GM23338 (cell line): Measurements from ENCODE around the gene PRODH2. TPM values are rescaled to one million over a fixed set of nuclear protein-coding genes. Genes with fewer than 3 reads are reported as not detected.

Experiments
- ATAC-seq: fragments of 200-7000 bp; cut with Tn5 transposase; 3 replicates; pipeline ENCODE4 v1.9.1; 2020
- DNase-seq: peaks from one replicate; pipeline ENCODE4 v3.0.0-alpha.2; 2015; ENCODE audit warnings: low spot score
- H2AFZ ChIP-seq: fragments of 200-600 bp; sonication (generic); 2 replicates; pipeline ENCODE4 v1.8.0; 2016; ENCODE audit warnings: antibody characterized with exemption, mild to moderate bottlenecking, moderate library complexity
- H3F3A ChIP-seq: fragments of 200-600 bp; sonication (generic); replicated peaks from 2 replicates; pipeline ENCODE4 v1.8.0; 2017; ENCODE audit warnings: antibody characterized with exemption, mixed run types, low read depth
- H3K27ac ChIP-seq: fragments of 200-600 bp; sonication (generic); 2 replicates; pipeline ENCODE4 v1.6.1; 2016; ENCODE audit warnings: low read depth
- H3K27me3 ChIP-seq: fragments of 200-600 bp; sonication (generic); 2 replicates; pipeline ENCODE4 v1.8.0; 2016; ENCODE audit warnings: mild to moderate bottlenecking, mixed run types, moderate library complexity; ENCODE audit not compliant: insufficient read depth
- H3K36me3 ChIP-seq: fragments of 200-600 bp; sonication (generic); 2 replicates; pipeline ENCODE4 v1.8.0; 2016; ENCODE audit warnings: mild to moderate bottlenecking; ENCODE audit not compliant: insufficient read depth
- H3K4me1 ChIP-seq: fragments of 200-600 bp; sonication (generic); 2 replicates; pipeline ENCODE4 v1.8.0; 2016; ENCODE audit warnings: mild to moderate bottlenecking, moderate library complexity; ENCODE audit not compliant: insufficient read depth
- H3K4me2 ChIP-seq: fragments of 200-600 bp; sonication (generic); 2 replicates; pipeline ENCODE4 v1.7.1; 2017; ENCODE audit warnings: mixed run types
- H3K4me3 ChIP-seq: fragments of 200-600 bp; sonication (generic); 2 replicates; pipeline ENCODE4 v1.6.1; 2016; ENCODE audit warnings: mixed run types
- H3K79me2 ChIP-seq: fragments of 200-600 bp; sonication (generic); replicated peaks from 2 replicates; pipeline ENCODE4 v1.8.0; 2017; ENCODE audit warnings: mild to moderate bottlenecking; ENCODE audit not compliant: insufficient read depth
- H3K9me2 ChIP-seq: fragments of 200-600 bp; sonication (generic); 2 replicates; pipeline ENCODE4 v1.8.0; 2017; ENCODE audit not compliant: insufficient read depth
- H4K20me1 ChIP-seq: fragments of 200-600 bp; sonication (generic); replicated peaks from 2 replicates; pipeline ENCODE4 v1.8.0; 2017; ENCODE audit warnings: mild to moderate bottlenecking; ENCODE audit not compliant: insufficient read depth
- H3K27ac Mint-ChIP-seq: 2 replicates; pipeline ENCODE4 v1.8.0; 2020; ENCODE audit warnings: inconsistent platforms, mild to moderate bottlenecking, moderate library complexity, mixed read lengths
- H3K27me3 Mint-ChIP-seq: 3 replicates; pipeline ENCODE4 v1.8.0; 2022; ENCODE audit warnings: low read depth, mild to moderate bottlenecking, moderate library complexity, mixed read lengths, inconsistent platforms; ENCODE audit not compliant: insufficient read depth, poor library complexity
- H3K36me3 Mint-ChIP-seq: 3 replicates; pipeline ENCODE4 v1.8.0; 2021; ENCODE audit warnings: low read depth, mild to moderate bottlenecking, inconsistent platforms, moderate library complexity, mixed read lengths
- H3K4me1 Mint-ChIP-seq: 3 replicates; pipeline ENCODE4 v1.8.0; 2020; ENCODE audit warnings: mild to moderate bottlenecking, inconsistent platforms, mixed read lengths
- H3K4me3 Mint-ChIP-seq: 3 replicates; pipeline ENCODE4 v1.8.0; 2021; ENCODE audit warnings: moderate library complexity, mild to moderate bottlenecking, inconsistent platforms, mixed read lengths
- H3K9me3 Mint-ChIP-seq: 3 replicates; pipeline ENCODE4 v1.8.0; 2020; ENCODE audit warnings: moderate library complexity, mild to moderate bottlenecking, inconsistent platforms, mixed read lengths
- CREB1 ChIP-seq: fragments of 250-450 bp; sonication (Bioruptor Pico); IDR thresholded peaks from 2 replicates; pipeline ENCODE4 v1.5.0; 2020; ENCODE audit warnings: low read depth, mild to moderate bottlenecking, moderate library complexity
- EZH2phosphoT487 ChIP-seq: fragments of 200-600 bp; sonication (generic); IDR thresholded peaks from one replicate; pipeline ENCODE4 v1.8.1; 2018; ENCODE audit warnings: antibody characterized with exemption; ENCODE audit not compliant: unreplicated experiment
- NANOG ChIP-seq: IDR thresholded peaks from 2 replicates; pipeline ENCODE4 v1.6.1; 2016; ENCODE audit warnings: antibody characterized with exemption, borderline replicate concordance
- POLR2AphosphoS5 ChIP-seq: IDR thresholded peaks from 2 replicates; pipeline ENCODE4 v1.6.1; 2016; ENCODE audit warnings: antibody characterized with exemption, low read depth
- polyA plus RNA-seq: library from polyadenylated mRNA; unstranded; fragments of >200 nt; fragmentation: Nextera tagmentation; extraction: Ambion mirVana; gene quantifications from 2 replicates; pipeline ENCODE4 v1.2.1, GENCODE V29; 2016
- total RNA-seq: library from RNA; depleted of rRNA; stranded (reverse); fragments of >200 nt; shearing (Covaris generic); gene quantifications from 2 replicates; pipeline ENCODE4 v1.2.3, GENCODE V29; 2014
- TF ChIP-seq, protein P1 (sequence below), 2 experiments: fragments of 200-600 bp in 1 of 2; sonication (generic) in 1 of 2; conservative IDR thresholded peaks; 2 replicates each; pipeline versions ENCODE4 v1.5.1 to v1.6.1; 2016 to 2017; ENCODE audit warnings: antibody characterized with exemption in 2 of 2, low read depth in 2 of 2, mild to moderate bottlenecking in 2 of 2, moderate library complexity in 1 of 2
- TF ChIP-seq, protein P2 (sequence below): fragments of 250-450 bp; sonication (Bioruptor Pico); IDR thresholded peaks from 2 replicates; pipeline ENCODE4 v1.5.0; 2020; ENCODE audit warnings: mild to moderate bottlenecking, moderate library complexity
- TF ChIP-seq, protein P3 (sequence below): IDR thresholded peaks from one replicate; pipeline ENCODE4 v1.6.1; 2018; ENCODE audit warnings: antibody characterized with exemption; ENCODE audit not compliant: unreplicated experiment

PRODH2 gene
- total and polyA plus RNA-seq, 2 experiments from 2014 or later, result not detected

DNA sequence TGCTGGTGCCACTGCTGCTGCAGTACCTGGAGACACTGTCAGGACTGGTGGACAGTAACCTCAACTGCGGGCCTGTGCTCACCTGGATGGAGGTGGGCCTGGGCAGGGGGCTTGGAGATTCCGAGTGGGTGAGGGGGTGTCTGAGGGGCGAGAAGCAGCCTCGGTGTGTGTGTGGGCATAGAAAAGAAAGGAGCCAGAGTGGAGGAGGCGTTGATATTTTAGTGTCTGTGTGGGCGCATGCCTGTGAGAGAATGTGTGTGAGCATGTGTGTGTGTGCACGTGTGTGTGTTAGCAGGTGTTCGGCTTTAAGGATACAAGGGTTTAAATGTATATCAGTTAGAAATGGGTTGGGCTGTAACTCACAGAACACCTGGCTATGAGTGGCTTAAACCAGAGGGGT is 33.6 kb downstream of the PRODH2 start:
- Mint-ChIP-seq H3K4me3 (no peak overlapping the region), H3K36me3 (peaks cover 6% of the 10 kb centered on the region; the same call in 1 of the 3 replicates), H3K27me3 (peaks cover 35% of the 10 kb centered on the region), H3K9me3 (no peaks in the 10 kb centered on the region; the same call in 2 of the 3 replicates), H3K27ac (no peak overlapping the region), H3K4me1 (peaks cover 51% of the 10 kb centered on the region)
- Histone ChIP-seq H3K27ac (no peak overlapping the region), H3K27me3 (peaks cover 11% of the 10 kb centered on the region), H3F3A (peaks cover 9% of the 10 kb centered on the region; the same call in 1 of the 2 replicates), H3K4me1 (peaks cover 29% of the 10 kb centered on the region), H3K36me3 (no peaks in the 10 kb centered on the region), H3K9me2 (no peaks in the 10 kb centered on the region), H3K79me2 (no peaks in the 10 kb centered on the region), H4K20me1 (no peaks in the 10 kb centered on the region), H3K4me2 (no peak overlapping the region), H2AFZ (no peak overlapping the region), H3K4me3 (no peak overlapping the region)
- DNase-seq (no peak), ATAC-seq (no peak)
- TF ChIP-seq, protein P1, sequence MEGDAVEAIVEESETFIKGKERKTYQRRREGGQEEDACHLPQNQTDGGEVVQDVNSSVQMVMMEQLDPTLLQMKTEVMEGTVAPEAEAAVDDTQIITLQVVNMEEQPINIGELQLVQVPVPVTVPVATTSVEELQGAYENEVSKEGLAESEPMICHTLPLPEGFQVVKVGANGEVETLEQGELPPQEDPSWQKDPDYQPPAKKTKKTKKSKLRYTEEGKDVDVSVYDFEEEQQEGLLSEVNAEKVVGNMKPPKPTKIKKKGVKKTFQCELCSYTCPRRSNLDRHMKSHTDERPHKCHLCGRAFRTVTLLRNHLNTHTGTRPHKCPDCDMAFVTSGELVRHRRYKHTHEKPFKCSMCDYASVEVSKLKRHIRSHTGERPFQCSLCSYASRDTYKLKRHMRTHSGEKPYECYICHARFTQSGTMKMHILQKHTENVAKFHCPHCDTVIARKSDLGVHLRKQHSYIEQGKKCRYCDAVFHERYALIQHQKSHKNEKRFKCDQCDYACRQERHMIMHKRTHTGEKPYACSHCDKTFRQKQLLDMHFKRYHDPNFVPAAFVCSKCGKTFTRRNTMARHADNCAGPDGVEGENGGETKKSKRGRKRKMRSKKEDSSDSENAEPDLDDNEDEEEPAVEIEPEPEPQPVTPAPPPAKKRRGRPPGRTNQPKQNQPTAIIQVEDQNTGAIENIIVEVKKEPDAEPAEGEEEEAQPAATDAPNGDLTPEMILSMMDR (conservative IDR thresholded peaks at IDR 0.05; ENCODE audit: low read depth in 2 of 2), result no peak
- TF ChIP-seq CREB1 (no peak), NANOG (no peak), EZH2phosphoT487 (no peak), POLR2AphosphoS5 (no peak)
- TF ChIP-seq, protein P2, sequence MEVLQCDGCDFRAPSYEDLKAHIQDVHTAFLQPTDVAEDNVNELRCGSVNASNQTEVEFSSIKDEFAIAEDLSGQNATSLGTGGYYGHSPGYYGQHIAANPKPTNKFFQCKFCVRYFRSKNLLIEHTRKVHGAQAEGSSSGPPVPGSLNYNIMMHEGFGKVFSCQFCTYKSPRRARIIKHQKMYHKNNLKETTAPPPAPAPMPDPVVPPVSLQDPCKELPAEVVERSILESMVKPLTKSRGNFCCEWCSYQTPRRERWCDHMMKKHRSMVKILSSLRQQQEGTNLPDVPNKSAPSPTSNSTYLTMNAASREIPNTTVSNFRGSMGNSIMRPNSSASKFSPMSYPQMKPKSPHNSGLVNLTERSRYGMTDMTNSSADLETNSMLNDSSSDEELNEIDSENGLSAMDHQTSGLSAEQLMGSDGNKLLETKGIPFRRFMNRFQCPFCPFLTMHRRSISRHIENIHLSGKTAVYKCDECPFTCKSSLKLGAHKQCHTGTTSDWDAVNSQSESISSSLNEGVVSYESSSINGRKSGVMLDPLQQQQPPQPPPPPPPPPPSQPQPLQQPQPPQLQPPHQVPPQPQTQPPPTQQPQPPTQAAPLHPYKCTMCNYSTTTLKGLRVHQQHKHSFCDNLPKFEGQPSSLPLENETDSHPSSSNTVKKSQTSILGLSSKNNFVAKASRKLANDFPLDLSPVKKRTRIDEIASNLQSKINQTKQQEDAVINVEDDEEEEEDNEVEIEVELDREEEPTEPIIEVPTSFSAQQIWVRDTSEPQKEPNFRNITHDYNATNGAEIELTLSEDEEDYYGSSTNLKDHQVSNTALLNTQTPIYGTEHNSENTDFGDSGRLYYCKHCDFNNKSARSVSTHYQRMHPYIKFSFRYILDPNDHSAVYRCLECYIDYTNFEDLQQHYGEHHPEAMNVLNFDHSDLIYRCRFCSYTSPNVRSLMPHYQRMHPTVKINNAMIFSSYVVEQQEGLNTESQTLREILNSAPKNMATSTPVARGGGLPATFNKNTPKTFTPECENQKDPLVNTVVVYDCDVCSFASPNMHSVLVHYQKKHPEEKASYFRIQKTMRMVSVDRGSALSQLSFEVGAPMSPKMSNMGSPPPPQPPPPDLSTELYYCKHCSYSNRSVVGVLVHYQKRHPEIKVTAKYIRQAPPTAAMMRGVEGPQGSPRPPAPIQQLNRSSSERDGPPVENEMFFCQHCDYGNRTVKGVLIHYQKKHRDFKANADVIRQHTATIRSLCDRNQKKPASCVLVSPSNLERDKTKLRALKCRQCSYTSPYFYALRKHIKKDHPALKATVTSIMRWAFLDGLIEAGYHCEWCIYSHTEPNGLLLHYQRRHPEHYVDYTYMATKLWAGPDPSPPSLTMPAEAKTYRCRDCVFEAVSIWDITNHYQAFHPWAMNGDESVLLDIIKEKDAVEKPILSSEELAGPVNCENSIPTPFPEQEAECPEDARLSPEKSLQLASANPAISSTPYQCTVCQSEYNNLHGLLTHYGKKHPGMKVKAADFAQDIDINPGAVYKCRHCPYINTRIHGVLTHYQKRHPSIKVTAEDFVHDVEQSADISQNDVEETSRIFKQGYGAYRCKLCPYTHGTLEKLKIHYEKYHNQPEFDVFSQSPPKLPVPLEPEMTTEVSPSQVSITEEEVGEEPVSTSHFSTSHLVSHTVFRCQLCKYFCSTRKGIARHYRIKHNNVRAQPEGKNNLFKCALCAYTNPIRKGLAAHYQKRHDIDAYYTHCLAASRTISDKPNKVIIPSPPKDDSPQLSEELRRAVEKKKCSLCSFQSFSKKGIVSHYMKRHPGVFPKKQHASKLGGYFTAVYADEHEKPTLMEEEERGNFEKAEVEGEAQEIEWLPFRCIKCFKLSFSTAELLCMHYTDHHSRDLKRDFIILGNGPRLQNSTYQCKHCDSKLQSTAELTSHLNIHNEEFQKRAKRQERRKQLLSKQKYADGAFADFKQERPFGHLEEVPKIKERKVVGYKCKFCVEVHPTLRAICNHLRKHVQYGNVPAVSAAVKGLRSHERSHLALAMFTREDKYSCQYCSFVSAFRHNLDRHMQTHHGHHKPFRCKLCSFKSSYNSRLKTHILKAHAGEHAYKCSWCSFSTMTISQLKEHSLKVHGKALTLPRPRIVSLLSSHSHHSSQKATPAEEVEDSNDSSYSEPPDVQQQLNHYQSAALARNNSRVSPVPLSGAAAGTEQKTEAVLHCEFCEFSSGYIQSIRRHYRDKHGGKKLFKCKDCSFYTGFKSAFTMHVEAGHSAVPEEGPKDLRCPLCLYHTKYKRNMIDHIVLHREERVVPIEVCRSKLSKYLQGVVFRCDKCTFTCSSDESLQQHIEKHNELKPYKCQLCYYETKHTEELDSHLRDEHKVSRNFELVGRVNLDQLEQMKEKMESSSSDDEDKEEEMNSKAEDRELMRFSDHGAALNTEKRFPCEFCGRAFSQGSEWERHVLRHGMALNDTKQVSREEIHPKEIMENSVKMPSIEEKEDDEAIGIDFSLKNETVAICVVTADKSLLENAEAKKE (CRISPR knock-in tag), result no peak
- TF ChIP-seq, protein P3, sequence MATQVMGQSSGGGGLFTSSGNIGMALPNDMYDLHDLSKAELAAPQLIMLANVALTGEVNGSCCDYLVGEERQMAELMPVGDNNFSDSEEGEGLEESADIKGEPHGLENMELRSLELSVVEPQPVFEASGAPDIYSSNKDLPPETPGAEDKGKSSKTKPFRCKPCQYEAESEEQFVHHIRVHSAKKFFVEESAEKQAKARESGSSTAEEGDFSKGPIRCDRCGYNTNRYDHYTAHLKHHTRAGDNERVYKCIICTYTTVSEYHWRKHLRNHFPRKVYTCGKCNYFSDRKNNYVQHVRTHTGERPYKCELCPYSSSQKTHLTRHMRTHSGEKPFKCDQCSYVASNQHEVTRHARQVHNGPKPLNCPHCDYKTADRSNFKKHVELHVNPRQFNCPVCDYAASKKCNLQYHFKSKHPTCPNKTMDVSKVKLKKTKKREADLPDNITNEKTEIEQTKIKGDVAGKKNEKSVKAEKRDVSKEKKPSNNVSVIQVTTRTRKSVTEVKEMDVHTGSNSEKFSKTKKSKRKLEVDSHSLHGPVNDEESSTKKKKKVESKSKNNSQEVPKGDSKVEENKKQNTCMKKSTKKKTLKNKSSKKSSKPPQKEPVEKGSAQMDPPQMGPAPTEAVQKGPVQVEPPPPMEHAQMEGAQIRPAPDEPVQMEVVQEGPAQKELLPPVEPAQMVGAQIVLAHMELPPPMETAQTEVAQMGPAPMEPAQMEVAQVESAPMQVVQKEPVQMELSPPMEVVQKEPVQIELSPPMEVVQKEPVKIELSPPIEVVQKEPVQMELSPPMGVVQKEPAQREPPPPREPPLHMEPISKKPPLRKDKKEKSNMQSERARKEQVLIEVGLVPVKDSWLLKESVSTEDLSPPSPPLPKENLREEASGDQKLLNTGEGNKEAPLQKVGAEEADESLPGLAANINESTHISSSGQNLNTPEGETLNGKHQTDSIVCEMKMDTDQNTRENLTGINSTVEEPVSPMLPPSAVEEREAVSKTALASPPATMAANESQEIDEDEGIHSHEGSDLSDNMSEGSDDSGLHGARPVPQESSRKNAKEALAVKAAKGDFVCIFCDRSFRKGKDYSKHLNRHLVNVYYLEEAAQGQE, result no peak
